DMS 273 (cell line): ENCODE data around the gene ABCB1.

Experiments
- DNase-seq: peaks from one replicate; lab custom pipeline; 2025; ENCODE audit not compliant: unreplicated experiment; lab: John Stamatoyannopoulos, UW

ABCB1 gene

DNA sequence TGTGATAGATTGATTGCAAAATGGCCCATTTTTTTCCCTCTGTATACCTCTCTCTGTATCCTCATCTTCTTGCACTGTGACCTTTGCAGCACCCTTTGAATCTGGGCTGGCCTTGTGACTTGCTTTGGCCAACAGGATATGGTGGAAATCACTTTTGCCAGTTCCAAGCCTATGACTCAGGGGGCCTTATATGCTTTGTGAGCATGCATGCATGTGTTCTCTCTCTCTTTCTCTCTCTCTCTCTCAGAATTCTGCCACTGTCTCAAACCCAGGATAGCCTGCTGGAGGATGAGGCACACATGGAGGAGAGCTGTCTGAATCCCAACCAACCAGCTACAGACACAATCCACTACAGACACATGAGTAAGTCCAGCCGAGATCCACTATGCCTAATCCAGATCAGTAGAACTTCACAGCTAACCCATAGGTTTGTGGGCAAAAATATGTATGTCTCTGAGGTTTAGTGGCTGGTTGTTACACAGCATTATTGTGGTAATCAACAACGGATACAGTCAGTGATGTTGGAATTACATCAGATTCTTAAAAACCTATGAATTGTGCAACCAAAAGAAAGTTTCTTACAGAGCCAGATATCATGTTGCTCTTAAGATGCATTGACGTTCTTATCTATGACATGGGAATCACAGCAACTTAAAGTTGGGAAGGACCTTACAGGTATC is 83.4 kb downstream of the ABCB1 start:
- DNase-seq: no peak

GRCh38 chr7:87513735-87514335 is 86.8 kb downstream of the ABCB1 start:
- DNase-seq: no peak

GRCh38 chr7:87512906-87513305 is 87.8 kb downstream of the ABCB1 start:
- DNase-seq: no peak

DNA sequence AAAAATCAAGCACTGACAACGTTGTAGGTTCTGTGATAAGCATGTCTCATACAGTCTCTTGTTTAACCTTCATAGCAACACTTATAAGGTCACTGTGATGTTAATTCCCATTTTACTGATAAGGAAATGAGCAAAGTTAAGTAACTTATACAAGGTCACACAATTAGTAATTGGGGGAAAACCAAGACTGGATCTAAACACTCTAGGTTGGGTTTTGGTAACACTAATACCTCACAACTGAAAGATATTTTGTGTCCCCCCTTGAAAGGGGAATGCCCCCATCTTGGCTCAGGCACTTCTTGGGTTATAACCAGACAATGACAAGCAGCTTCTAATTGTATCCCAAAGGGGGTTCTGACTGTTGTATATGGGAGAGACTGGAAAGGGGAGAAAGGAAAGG is 89.2 kb downstream of the ABCB1 start:
- DNase-seq: no peak

- peak; percentile 37 for DNase-seq
These were observed 90.2 kb downstream of the ABCB1 start for GRCh38 chr7:87510411-87510875.

DNA sequence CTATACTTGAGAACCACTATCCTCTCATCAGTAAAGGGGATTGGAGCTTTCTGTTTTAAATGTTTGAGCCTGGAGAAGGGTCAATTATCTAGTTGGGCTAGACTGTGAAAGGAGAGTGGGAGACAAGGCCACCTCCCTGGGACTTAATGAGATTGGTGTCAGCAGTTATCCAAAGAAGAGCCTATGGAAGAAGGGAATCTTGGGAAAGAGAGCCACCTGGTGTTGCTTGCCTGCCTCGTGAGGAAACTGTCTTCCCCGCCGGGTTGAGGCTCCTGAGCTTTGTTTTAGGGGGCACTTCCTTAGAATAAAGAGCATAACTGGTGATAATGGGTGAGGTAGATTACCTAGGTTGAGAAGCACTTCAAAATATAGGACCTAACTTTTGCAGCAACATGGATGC is 93.2 kb downstream of the ABCB1 start:
- peak; percentile 32 for DNase-seq

DNA sequence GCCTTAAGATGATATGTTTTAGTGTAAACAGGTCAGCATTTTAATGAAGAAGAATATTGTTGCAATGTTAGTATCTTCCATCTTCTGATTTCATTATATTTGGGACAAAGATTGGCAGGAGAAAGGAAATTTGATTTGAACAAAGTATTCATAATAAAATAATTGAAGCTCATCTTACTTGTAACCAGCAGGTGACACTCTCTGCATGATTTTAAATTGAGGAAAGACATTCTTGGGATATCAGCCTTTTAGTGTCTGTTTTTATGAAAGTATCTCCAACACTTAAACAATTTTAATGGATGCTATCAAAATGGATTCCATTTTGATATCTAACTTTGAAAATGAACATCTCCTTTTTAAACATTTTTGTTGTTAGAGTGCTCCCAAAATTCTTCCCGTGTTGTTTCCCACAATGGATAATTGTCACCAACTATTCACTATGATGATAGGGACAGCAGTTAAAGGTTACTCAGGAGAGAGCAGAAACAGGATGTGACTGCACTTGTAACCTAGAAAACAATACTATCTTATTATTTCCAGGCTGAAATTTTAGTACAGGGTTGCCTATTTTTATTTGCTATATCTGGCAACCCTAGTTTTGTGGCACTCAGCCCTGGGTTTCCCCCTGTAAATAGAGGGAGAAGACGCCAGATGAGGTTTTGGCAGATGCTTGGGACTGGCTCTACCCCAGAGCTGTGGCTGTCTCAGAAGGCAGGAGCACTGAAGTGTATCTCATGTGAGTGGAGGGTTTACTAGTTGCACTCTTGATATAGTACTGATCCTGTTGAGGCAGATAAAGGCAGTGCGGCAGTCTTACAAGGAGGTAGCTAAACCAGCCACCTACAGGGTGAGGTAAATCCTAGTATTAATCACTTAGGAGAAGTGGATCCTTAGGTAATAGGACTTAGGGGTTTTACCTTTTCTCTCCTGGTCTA is 94.2 kb downstream of the ABCB1 start:
- DNase-seq: peak; percentile 37

GRCh38 chr7:87505557-87506245 is 95.0 kb downstream of the ABCB1 start:
- DNase-seq: no peak

DNA sequence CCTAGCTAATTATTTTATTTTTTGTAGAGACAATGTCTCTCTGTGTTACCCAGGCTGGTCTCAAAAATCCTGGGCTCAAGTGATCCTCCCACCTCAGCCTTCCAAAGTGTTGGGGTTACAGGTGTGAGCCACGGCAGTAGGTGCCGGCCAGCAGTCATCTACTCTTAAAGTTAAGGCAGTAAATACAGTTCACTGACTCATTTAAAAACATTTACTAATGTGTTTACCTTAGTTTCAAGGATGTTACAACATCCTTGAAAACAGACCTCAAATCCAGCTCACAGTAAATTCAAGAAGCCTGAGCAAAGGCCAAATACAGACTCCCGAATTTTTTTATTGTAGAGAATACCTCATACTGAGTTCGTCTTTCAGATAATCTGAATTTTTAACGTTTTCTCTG is 95.6 kb downstream of the ABCB1 start:
- no peak for DNase-seq

DNA sequence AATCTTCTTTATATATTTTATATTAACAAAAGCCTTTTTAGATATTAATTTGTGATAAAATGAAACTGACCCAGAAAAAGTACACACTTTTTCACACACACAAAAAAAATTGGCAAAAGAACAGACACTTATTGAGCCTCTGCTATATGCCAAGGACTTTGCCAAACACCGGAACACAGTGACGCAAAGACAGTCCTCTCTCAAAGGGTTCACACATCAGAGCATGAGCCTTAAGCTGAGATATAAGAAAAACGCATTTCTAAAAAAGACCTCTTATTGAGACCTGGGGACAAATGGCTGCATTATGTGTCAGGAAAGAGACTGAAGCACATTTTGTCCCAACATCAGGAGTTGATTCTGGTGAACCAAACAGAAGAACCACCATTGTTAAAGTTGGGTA is 101.2 kb downstream of the ABCB1 start:
- no peak for DNase-seq

GRCh38 chr7:87498893-87499292 is 101.8 kb downstream of the ABCB1 start:
- DNase-seq: no peak

- DNase-seq: no peak
These were observed 103.2 kb downstream of the ABCB1 start for GRCh38 chr7:87497482-87497881.

- no peak for DNase-seq
These were observed 105.3 kb downstream of the ABCB1 start for GRCh38 chr7:87495366-87495765.

GRCh38 chr7:87494454-87494853 is 106.2 kb downstream of the ABCB1 start:
- DNase-seq: no peak

GRCh38 chr7:87483131-87483530 is 117.6 kb downstream of the ABCB1 start:
- no peak for DNase-seq

GRCh38 chr7:87482115-87482514 is 118.6 kb downstream of the ABCB1 start:
- DNase-seq: no peak

DNA sequence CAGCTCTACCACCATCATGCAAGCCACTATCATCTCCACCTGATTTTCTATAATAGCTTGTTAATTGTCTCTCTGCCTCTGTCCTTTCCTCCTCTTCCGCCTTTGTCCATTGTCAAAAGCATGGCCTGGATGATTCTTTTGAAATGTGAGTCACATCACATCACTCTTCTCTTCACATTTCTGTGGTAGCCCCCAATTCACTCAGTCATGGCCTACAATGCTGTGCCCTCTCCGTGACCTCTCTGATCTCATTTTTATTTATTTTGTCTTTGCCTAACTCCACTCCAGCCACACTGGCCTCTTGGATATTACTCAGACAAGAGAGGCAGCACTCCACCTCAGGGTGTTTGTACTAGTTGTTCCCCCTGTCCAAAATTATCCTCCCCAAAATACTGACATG is 120.3 kb downstream of the ABCB1 start:
- no peak for DNase-seq

DNA sequence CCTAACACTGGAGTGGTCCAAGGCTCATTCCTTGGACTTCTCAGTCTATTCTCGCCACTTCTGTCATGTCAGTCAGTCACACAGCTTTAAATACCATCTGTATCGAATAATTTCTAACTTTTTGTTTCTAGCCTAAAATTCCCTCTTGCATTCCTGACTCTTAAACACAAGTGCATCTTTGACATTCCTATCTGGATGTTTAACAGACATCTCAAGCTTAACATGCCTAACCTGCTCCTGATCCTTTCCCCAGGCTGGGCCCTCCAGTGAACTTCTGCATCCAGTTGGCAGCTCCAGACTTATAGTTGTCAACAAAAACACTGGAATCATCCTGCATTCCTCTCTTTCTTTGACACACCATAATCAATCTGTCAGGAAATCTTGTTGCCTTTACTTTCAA is 120.7 kb downstream of the ABCB1 start:
- DNase-seq: no peak

DNA sequence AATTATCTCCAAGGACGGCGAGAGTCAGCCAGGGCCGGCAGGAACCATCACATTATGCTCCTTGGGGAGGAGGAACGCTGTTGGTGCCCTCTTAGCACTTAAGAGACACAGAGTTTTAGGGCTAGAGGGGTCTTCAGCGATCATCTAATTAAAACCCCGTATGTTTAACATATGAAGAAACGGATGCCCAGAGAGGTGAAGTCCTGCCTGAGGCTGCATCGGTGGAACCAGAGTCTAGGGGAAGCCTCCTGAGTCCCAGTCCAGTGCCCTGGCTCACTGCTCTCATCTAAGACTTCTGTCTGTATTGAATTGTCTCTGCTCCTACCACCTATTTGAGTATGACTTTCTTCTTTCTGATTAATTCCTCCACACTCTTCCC is 124.5 kb downstream of the ABCB1 start:
- DNase-seq: no peak

- peak; percentile 33 for DNase-seq
These were observed 125.1 kb downstream of the ABCB1 start, which contains the start of gene ABCB4 for GRCh38 chr7:87475359-87476178. TSS of gene ABCB4 (minus strand) at chr7:87475680. CDS start at chr7:87475465, 215 bp downstream.
